ENCODE results near the gene BLM.

- no peak for TF ChIP-seq CTCF (IDR thresholded peaks at IDR 0.05)
- TF ChIP-seq POLR2A (IDR thresholded peaks at IDR 0.05) = no peak
These were observed 123.8 kb downstream of the BLM start for GRCh38 chr15:90840954-90841353.
